Measurements from ENCODE around the gene MFAP3.

Gene MFAP3

GRCh38 chr5:154098465-154098864 lies 59.7 kb downstream of the MFAP3 start:
- TF ChIP-seq BACH2 (CRISPR knock-in tag; IDR thresholded peaks at IDR 0.05; ENCODE audit: borderline replicate concordance) (no peak), ZNF70 (CRISPR knock-in tag; IDR thresholded peaks at IDR 0.05) (no peak), POU6F1 (CRISPR knock-in tag; IDR thresholded peaks at IDR 0.05; ENCODE audit: borderline replicate concordance, low read depth) (no peak), RARB (CRISPR knock-in tag; IDR thresholded peaks at IDR 0.05) (no peak), ISL1 (CRISPR knock-in tag; IDR thresholded peaks at IDR 0.05) (no peak), OSR1 (CRISPR knock-in tag; IDR thresholded peaks at IDR 0.05) (no peak), TCF4 (CRISPR knock-in tag; IDR thresholded peaks at IDR 0.05; ENCODE audit: borderline replicate concordance) (no peak), ZFP3 (CRISPR knock-in tag; IDR thresholded peaks at IDR 0.05) (no peak), PATZ1 (CRISPR knock-in tag; IDR thresholded peaks at IDR 0.05; ENCODE audit: borderline replicate concordance) (no peak), TSHZ2 (CRISPR knock-in tag; IDR thresholded peaks at IDR 0.05) (no peak), TOX (CRISPR knock-in tag; IDR thresholded peaks at IDR 0.05; ENCODE audit: borderline replicate concordance) (no peak), ZC3H10 (CRISPR knock-in tag; IDR thresholded peaks at IDR 0.05) (no peak), CREB5 (CRISPR knock-in tag; IDR thresholded peaks at IDR 0.05; ENCODE audit: low read depth) (no peak), ESRRG (CRISPR knock-in tag; IDR thresholded peaks at IDR 0.05) (no peak), SNAI2 (CRISPR knock-in tag; IDR thresholded peaks at IDR 0.05) (no peak), CSRNP3 (CRISPR knock-in tag; IDR thresholded peaks at IDR 0.05) (no peak), ARNTL (CRISPR knock-in tag; IDR thresholded peaks at IDR 0.05; ENCODE audit: borderline replicate concordance, low read depth) (no peak), ZFP30 (CRISPR knock-in tag; IDR thresholded peaks at IDR 0.05) (no peak), ZNF8 (CRISPR knock-in tag; IDR thresholded peaks at IDR 0.05) (no peak)
- no peak for ATAC-seq

- TF ChIP-seq TCF4 (CRISPR knock-in tag; IDR thresholded peaks at IDR 0.05; ENCODE audit: borderline replicate concordance): no peak
- TF ChIP-seq ESRRG (CRISPR knock-in tag; IDR thresholded peaks at IDR 0.05): no peak
- no peak for TF ChIP-seq ISL1 (CRISPR knock-in tag; IDR thresholded peaks at IDR 0.05)
- no peak for TF ChIP-seq CSDC2 (CRISPR knock-in tag; IDR thresholded peaks at IDR 0.05)
- TF ChIP-seq RARB (CRISPR knock-in tag; IDR thresholded peaks at IDR 0.05): no peak
- TF ChIP-seq ZFP3 (CRISPR knock-in tag; IDR thresholded peaks at IDR 0.05): no peak
- TF ChIP-seq ARNTL (CRISPR knock-in tag; IDR thresholded peaks at IDR 0.05; ENCODE audit: borderline replicate concordance, low read depth): no peak
- TF ChIP-seq POU6F1 (CRISPR knock-in tag; IDR thresholded peaks at IDR 0.05; ENCODE audit: borderline replicate concordance, low read depth): no peak
- TF ChIP-seq CREB5 (CRISPR knock-in tag; IDR thresholded peaks at IDR 0.05; ENCODE audit: low read depth): no peak
- no peak for TF ChIP-seq TOX (CRISPR knock-in tag; IDR thresholded peaks at IDR 0.05; ENCODE audit: borderline replicate concordance)
- no peak for TF ChIP-seq ZNF565 (CRISPR knock-in tag; conservative IDR thresholded peaks at IDR 0.05; ENCODE audit: low read depth)
- TF ChIP-seq PPARA (CRISPR knock-in tag; IDR thresholded peaks at IDR 0.05; ENCODE audit: borderline replicate concordance): no peak
- TF ChIP-seq PATZ1 (CRISPR knock-in tag; IDR thresholded peaks at IDR 0.05; ENCODE audit: borderline replicate concordance): no peak
- ATAC-seq: no peak
Measured at GRCh38 chr5:154101184-154101583, 62.4 kb downstream of the MFAP3 start.
